ENCODE measurements around the gene CYP39A1.

Gene CYP39A1

DNA sequence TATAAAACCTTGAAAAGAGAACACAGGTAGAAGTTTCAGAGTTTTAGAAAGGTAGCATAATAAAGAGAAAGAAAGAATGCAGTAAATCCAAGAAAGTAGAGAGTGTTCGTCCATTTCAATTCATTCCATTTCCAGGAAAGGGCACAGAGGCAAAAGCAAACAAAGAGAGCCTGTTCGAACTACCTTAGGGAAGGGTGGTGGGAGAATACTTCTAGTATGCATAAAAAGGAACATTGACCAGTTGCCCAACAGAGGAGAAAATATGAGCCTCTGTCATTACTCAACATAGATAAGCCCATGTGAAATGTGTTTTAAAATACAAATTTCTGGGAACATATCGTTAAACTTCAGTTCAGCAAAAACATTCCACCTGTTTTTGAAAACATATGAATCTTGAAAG lies 60.6 kb downstream of the CYP39A1 start:
- no peak overlapping the region for H3K4me3 ChIP-seq (ENCODE audit: low read depth, low read length)
- TF ChIP-seq CTCF (IDR thresholded peaks at IDR 0.05; ENCODE audit: low read depth, low read length), result no peak

- no peak for TF ChIP-seq CTCF (IDR thresholded peaks at IDR 0.05; ENCODE audit: low read depth, low read length)
- H3K4me3 ChIP-seq (ENCODE audit: low read depth, low read length), result no peak overlapping the region
Measured at GRCh38 chr6:46590765-46591164, 61.9 kb downstream of the CYP39A1 start.

- no peak overlapping the region for H3K4me3 ChIP-seq (ENCODE audit: low read depth, low read length)
- TF ChIP-seq CTCF (IDR thresholded peaks at IDR 0.05; ENCODE audit: low read depth, low read length), result no peak
Measured at GRCh38 chr6:46586906-46587305, 65.7 kb downstream of the CYP39A1 start.

GRCh38 chr6:46584586-46584985 lies 68.0 kb downstream of the CYP39A1 start:
- no peak overlapping the region for H3K4me3 ChIP-seq (ENCODE audit: low read depth, low read length)
- no peak for TF ChIP-seq CTCF (IDR thresholded peaks at IDR 0.05; ENCODE audit: low read depth, low read length)

DNA sequence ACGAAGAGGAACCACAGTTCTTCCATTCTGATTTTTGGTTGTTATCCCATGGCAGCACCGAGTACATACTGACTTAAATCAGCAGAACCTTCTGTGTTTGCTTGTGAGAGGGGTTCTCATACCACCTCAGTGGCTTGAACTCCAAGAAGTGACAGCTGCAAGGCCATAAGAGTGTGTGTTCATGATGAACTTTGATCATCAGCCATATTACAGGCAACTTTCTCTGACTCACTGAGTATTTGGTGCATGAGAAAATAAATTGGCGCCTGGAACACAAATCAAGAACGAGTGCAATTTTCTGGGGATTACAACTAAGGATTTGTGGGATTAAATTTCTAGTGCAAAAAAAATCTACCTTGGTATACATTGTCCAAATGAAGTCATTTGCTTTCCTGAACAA lies 68.9 kb downstream of the CYP39A1 start:
- H3K4me3 ChIP-seq (ENCODE audit: low read depth, low read length), result no peak overlapping the region
- TF ChIP-seq CTCF (IDR thresholded peaks at IDR 0.05; ENCODE audit: low read depth, low read length), result no peak

DNA sequence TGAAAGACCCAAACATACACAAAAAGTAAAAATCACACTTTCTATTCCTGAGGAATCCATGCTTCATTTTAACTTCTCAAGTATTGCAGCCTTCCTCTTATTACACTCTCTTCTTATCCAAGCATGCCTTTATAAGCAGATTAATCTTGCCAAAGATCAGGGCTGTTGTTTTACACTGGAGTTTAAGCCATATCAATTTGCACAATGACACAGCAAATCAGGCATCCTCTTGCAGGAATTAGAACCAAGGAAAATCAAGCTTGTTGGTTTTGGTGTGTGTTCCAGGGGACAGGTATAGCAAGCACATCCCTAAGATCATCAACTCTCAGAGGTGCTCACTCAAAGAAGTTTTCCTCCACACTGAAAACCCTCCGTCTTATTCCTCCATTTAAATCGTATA lies 69.5 kb downstream of the CYP39A1 start:
- no peak overlapping the region for H3K4me3 ChIP-seq (ENCODE audit: low read depth, low read length)
- TF ChIP-seq CTCF (IDR thresholded peaks at IDR 0.05; ENCODE audit: low read depth, low read length), result no peak

DNA sequence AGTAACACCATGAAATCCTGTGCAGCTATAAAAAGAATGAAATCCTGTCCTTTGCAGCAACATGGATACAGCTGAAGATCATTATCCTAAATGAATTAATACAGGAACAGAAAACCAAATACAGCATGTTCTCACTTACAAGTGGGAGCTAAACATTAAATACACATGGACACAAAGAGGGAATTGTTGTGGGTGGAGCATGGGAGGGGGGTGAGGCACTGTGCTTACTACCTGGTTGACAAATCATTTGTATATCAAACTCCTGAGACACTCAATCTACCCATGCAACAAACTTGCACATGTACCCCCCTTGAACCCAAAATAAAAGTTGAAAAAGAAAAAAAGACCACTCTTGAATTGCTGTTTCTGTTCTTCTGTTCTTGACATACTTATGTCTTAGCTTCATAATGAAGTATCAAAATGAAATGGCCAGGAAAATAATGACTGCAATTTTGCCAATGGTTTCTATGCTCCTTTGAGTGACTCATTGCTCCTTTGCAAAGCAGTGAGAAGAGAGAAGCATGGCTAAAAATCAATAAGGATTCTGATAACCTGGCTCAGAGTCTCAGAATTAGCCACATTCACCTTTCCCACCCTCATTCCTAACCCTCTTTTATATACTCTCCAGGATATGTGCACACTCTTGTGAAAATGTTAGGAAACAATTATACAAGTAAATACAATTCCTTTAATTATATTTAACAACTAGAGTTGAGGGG lies 71.0 kb downstream of the CYP39A1 start:
- no peak for TF ChIP-seq CTCF (IDR thresholded peaks at IDR 0.05; ENCODE audit: low read depth, low read length)
- H3K4me3 ChIP-seq (ENCODE audit: low read depth, low read length), result no peak overlapping the region

Data from WI38 (cell line).